HepG2 (cell line): Measurements from ENCODE around the gene CTNNA1. TPM values are rescaled to one million over a fixed set of nuclear protein-coding genes. Genes with fewer than 3 reads are reported as not detected.
A peak's percentile ranks its signal among the peaks of the same experiment; 100 is the strongest.

Experiments used
- GATA4 ChIP-seq: sonication (generic); IDR thresholded peaks from 2 replicates; pipeline ENCODE4 v1.6.1; 2016; ENCODE audit warnings: antibody characterized with exemption, low read depth, borderline replicate concordance
- HNRNPK ChIP-seq: fragments of 200-400 bp; formaldehyde crosslinking; IDR thresholded peaks from 2 replicates; pipeline ENCODE4 v1.6.1; 2018; ENCODE audit warnings: low read length, low read depth, moderate library complexity, mild to moderate bottlenecking; ENCODE audit not compliant: poor library complexity, severe bottlenecking
- PATZ1 ChIP-seq: sonication (generic); formaldehyde crosslinking; IDR thresholded peaks from 2 replicates; pipeline ENCODE4 v1.4.0; 2020; ENCODE audit warnings: missing genetic modification reagents
- PCBP2 ChIP-seq: fragments of 200-400 bp; formaldehyde crosslinking; optimal IDR thresholded peaks from 2 replicates; pipeline ENCODE3; 2018; ENCODE audit warnings: low read length, low read depth; ENCODE audit not compliant: poor library complexity, severe bottlenecking
- PTBP1 ChIP-seq: fragments of 200-400 bp; formaldehyde crosslinking; IDR thresholded peaks from 2 replicates; pipeline ENCODE4 v1.6.1; 2018; ENCODE audit warnings: low read length, low read depth; ENCODE audit not compliant: poor library complexity, severe bottlenecking
- ZBTB40 ChIP-seq, 2 experiments: fragments of 450-650 bp in 1 of 2; sonication (generic) in 1 of 2; formaldehyde crosslinking in 1 of 2; IDR thresholded peaks; 2 replicates each; pipeline versions ENCODE4 v1.6.1 to v1.8.0; 2016 to 2022; ENCODE audit warnings: antibody characterized with exemption in 1 of 2, mild to moderate bottlenecking in 1 of 2, missing genetic modification reagents in 1 of 2
- polyA plus RNA-seq, 8 experiments: library from polyadenylated mRNA; depleted of rRNA in 3 of 8; stranded (reverse) in 7 of 8; unstranded in 1 of 8; fragments of >200 nt; fragmentation: Illumina TruSeq in 4 of 8; extraction: Trizol in 4 of 8; gene quantifications; 2 replicates each; pipeline versions ENCODE4 v1.2.1 to v1.2.3, GENCODE V29; 2011 to 2016; ENCODE audit warnings: low read depth in 4 of 8, missing spikeins in 1 of 8, mixed read lengths in 1 of 8; ENCODE audit not compliant: insufficient read depth in 1 of 8
- total RNA-seq, 5 experiments: library from RNA; depleted of rRNA; stranded (reverse); fragments of >200 nt; fragmentation: Illumina TruSeq; extraction: Trizol; gene quantifications; 2 replicates each; pipeline ENCODE4 v1.2.3, GENCODE V29; 2016; ENCODE audit warnings: low read depth in 1 of 5

The CTNNA1 gene
- total and polyA plus RNA-seq, 2 of the 13 experiments (the other 11 are each of a cell fraction or from before 2014, with no cell fraction given): 66.8 to 162 TPM

- TF ChIP-seq PATZ1 (no peak), GATA4 (no peak), HNRNPK (peak; percentile 70), PCBP2 (peak; percentile 40), PTBP1 (no peak), ZBTB40 (IDR thresholded peaks at IDR 0.05) (peak; percentile 29; the same call in 1 of the 2 replicates), ZBTB40 (CRISPR knock-in tag; IDR thresholded peaks at IDR 0.05) (no peak; the same call in 1 of the 2 replicates)
- TF ChIP-seq, all 625 proteins: peak for 4
These were observed 83.9 kb downstream of the CTNNA1 start (continued) for GRCh38 chr5:138837160-138837559.
